HepG2 (cell line): ENCODE measurements around the gene SFT2D1. TPM values are rescaled to one million over a fixed set of nuclear protein-coding genes. Genes with fewer than 3 reads are reported as not detected.
A peak's percentile ranks its signal among the peaks of the same experiment; 100 is the strongest.

Experiments
- ATAC-seq: fragments of 200-7000 bp; cut with Tn5 transposase; 3 replicates; pipeline ENCODE4 v1.9.1; 2020; ENCODE audit warnings: mild to moderate bottlenecking, moderate library complexity
- BruUV-seq: library from RNA; stranded (reverse); fragments of 400-500 nt; replicated peaks from 2 replicates; lab custom pipeline; 2021; lab: Mats Ljungman, UMichigan
- CTCF ChIA-PET: fragments of 300-600 bp; formaldehyde crosslinking; extraction: SDS; loops from one replicate; lab custom pipeline; 2021; ENCODE audit warnings: low total read pairs, inconsistent platforms, low intra/inter-chr PET ratio; lab: Yijun Ruan, JAX
- POLR2A ChIA-PET: fragments of 350-600 bp; sonication (Branson Sonifier 250); formaldehyde crosslinking; loops from one replicate; lab custom pipeline; 2020; ENCODE audit warnings: antibody characterized with exemption, inconsistent platforms; lab: Yijun Ruan, JAX
- DNase-seq: peaks from one replicate; pipeline ENCODE4 v3.0.0-alpha.2; 2015; ENCODE audit warnings: low spot score
- FAIRE-seq: peaks from 3 replicates; lab custom pipeline; 2011; peaks lifted over from hg19 to GRCh38; lab: Jason Lieb, UNC
- H2AFZ ChIP-seq: one replicate; pipeline ENCODE4 v1.6.1; 2011; ENCODE audit warnings: low read length, inconsistent platforms
- H3K27ac ChIP-seq: fragments of 300-600 bp; 3 replicates; pipeline ENCODE4 v1.8.0; 2011; ENCODE audit warnings: mixed run types, mild to moderate bottlenecking, mixed read lengths, low read length, inconsistent platforms; ENCODE audit not compliant: insufficient read depth; ENCODE audit errors: extremely low read length
- H3K27me3 ChIP-seq, 2 experiments: fragments of 200-600 bp in 1 of 2; 2 replicates in 1 of 2; 3 replicates in 1 of 2; pipeline versions ENCODE4 v1.6.0 to v1.8.0; 2011; ENCODE audit warnings: low read length in 2 of 2, mild to moderate bottlenecking in 2 of 2, moderate library complexity in 2 of 2, inconsistent platforms in 1 of 2; ENCODE audit not compliant: insufficient read depth in 2 of 2, control insufficient read depth in 1 of 2
- H3K36me3 ChIP-seq, 2 experiments: fragments of 200-600 bp in 1 of 2; replicated peaks in 1 of 2; 2 replicates in 1 of 2; 3 replicates in 1 of 2; pipeline versions ENCODE4 v1.5.1 to v1.8.0; 2011; ENCODE audit warnings: low read length in 2 of 2, inconsistent platforms in 1 of 2; ENCODE audit not compliant: insufficient read depth in 2 of 2, control insufficient read depth in 1 of 2
- H3K4me1 ChIP-seq: 2 replicates; pipeline ENCODE4 v1.5.1; 2012; ENCODE audit warnings: low read length, inconsistent platforms; ENCODE audit not compliant: insufficient read depth
- H3K4me2 ChIP-seq: 2 replicates; pipeline ENCODE4 v1.6.0; 2011; ENCODE audit warnings: low read depth, low read length, inconsistent platforms
- H3K4me3 ChIP-seq, 3 experiments: fragments of 200-600 bp in 1 of 3; sonication (generic), shearing (Covaris generic) in 1 of 3; replicated peaks in 1 of 3; 2 replicates each; pipeline ENCODE4 v1.5.1; 2011 to 2016; ENCODE audit warnings: low read length in 3 of 3, inconsistent platforms in 2 of 3, low read depth in 2 of 3, mild to moderate bottlenecking in 2 of 3, control low read depth in 1 of 3, mixed read lengths in 1 of 3; ENCODE audit not compliant: insufficient read depth in 1 of 3
- H3K79me2 ChIP-seq: one replicate; pipeline ENCODE4 v1.6.1; 2011; ENCODE audit warnings: low read length, inconsistent platforms; ENCODE audit not compliant: insufficient read depth
- H3K9ac ChIP-seq: 2 replicates; pipeline ENCODE4 v1.6.0; 2011; ENCODE audit warnings: mild to moderate bottlenecking, low read depth, low read length, inconsistent platforms; ENCODE audit not compliant: insufficient read depth
- H3K9me3 ChIP-seq: 2 replicates; pipeline ENCODE4 v1.5.1; 2012; ENCODE audit warnings: mild to moderate bottlenecking, low read length
- H4K20me1 ChIP-seq: 2 replicates; pipeline ENCODE4 v1.6.0; 2011; ENCODE audit warnings: inconsistent platforms, mild to moderate bottlenecking, low read length, moderate library complexity; ENCODE audit not compliant: insufficient read depth
- RBM39 ChIP-seq: fragments of 200-400 bp; formaldehyde crosslinking; IDR thresholded peaks from one replicate; pipeline ENCODE4 v1.6.1; 2018; ENCODE audit warnings: antibody characterized with exemption, mild to moderate bottlenecking, low read depth, low read length; ENCODE audit not compliant: poor library complexity, severe bottlenecking
- STAG1 ChIP-seq: sonication (generic); formaldehyde crosslinking; IDR thresholded peaks from 2 replicates; pipeline ENCODE4 v1.4.0; 2020; ENCODE audit warnings: missing genetic modification reagents
- ZBTB25 ChIP-seq: IDR thresholded peaks from 2 replicates; pipeline ENCODE4 v1.6.1; 2018; ENCODE audit warnings: missing genetic modification reagents
- ZBTB49 ChIP-seq: sonication (generic); formaldehyde crosslinking; IDR thresholded peaks from 2 replicates; pipeline ENCODE4 v1.4.0; 2020; ENCODE audit warnings: missing genetic modification reagents, borderline replicate concordance
- ZNF367 ChIP-seq: sonication (generic); formaldehyde crosslinking; IDR thresholded peaks from 2 replicates; pipeline ENCODE4 v1.4.0; 2020; ENCODE audit warnings: missing genetic modification reagents, borderline replicate concordance
- WGBS: methylation state at CpG from one replicate; pipeline ENCODE4 v1.1.6; 2017; ENCODE audit warnings: low lambda C conversion rate; 5-methylcytosine and 5-hydroxymethylcytosine counted together
- in situ Hi-C: cut with HindIII; loops from 2 replicates; pipeline ENCODE4 v1.10.0; 2017; ENCODE audit warnings: low pct_unique_long_range_greater_than_20kb; ENCODE audit not compliant: extremely low pct_ligation_motif_present
- intact Hi-C: fragments of 100-400 bp; cut with micrococcal nuclease; formaldehyde crosslinking; loops from one replicate; pipeline ENCODE4 v1.10.0; 2022; ENCODE audit not compliant: unreplicated experiment
- polyA plus RNA-seq, 8 experiments: library from polyadenylated mRNA; depleted of rRNA in 3 of 8; stranded (reverse) in 7 of 8; unstranded in 1 of 8; fragments of >200 nt; fragmentation: Illumina TruSeq in 4 of 8; extraction: Trizol in 4 of 8; gene quantifications; 2 replicates each; pipeline versions ENCODE4 v1.2.1 to v1.2.3, GENCODE V29; 2011 to 2016; ENCODE audit warnings: low read depth in 4 of 8, missing spikeins in 1 of 8, mixed read lengths in 1 of 8; ENCODE audit not compliant: insufficient read depth in 1 of 8
- total RNA-seq, 5 experiments: library from RNA; depleted of rRNA; stranded (reverse); fragments of >200 nt; fragmentation: Illumina TruSeq; extraction: Trizol; gene quantifications; 2 replicates each; pipeline ENCODE4 v1.2.3, GENCODE V29; 2016; ENCODE audit warnings: low read depth in 1 of 5

The SFT2D1 gene
- total and polyA plus RNA-seq, 2 of the 13 experiments (the other 11 are each of a cell fraction or from before 2014, with no cell fraction given), result 115 to 147 TPM

- TF ChIP-seq ZBTB49 (CRISPR knock-in tag) (no peak), ZBTB25 (no peak), ZNF367 (CRISPR knock-in tag) (no peak)
These were observed 46.1 kb downstream of the SFT2D1 start (continued) for GRCh38 chr6:166296035-166296883.

- Histone ChIP-seq H3K9me3 (no peaks in the 10 kb centered on the region), H3K27me3 (peaks cover 3 to 61% of the 10 kb centered on the region in 2 experiments; a peak in 4 of 5 replicates)
- TF ChIP-seq STAG1 (CRISPR knock-in tag) (peak; percentile 9; the same call in 1 of the 2 replicates), RBM39 (no peak)
- TF ChIP-seq, all 625 proteins: peak for 1
- no peak overlapping the region for H3K9ac ChIP-seq
- in situ Hi-C loops (no loop called here), intact Hi-C loops (no loop called here)
- no peak for FAIRE-seq
- ATAC-seq, result no peak
- no peak for DNase-seq
- 54% methylated on average over 8 of the region's 12 CpGs for WGBS
- ChIA-PET POLR2A (no interaction called here), CTCF (interaction anchor here (1.7 kb wide), 1 partner anchor 106 kb away, joined by 4 read pairs; no protein-coding TSS in a partner anchor)
- H3K27ac ChIP-seq, result no peak overlapping the region
- no peaks in the 10 kb centered on the region for H3K79me2 ChIP-seq
- H3K36me3 ChIP-seq, result no peaks in the 10 kb centered on the region
- no peak overlapping the region for H2AFZ ChIP-seq
- no peak overlapping the region for H3K4me2 ChIP-seq
- no peaks in the 10 kb centered on the region for H4K20me1 ChIP-seq
- no peaks in the 10 kb centered on the region for H3K4me1 ChIP-seq
- BruUV-seq, result no TSS peak
- H3K4me3 ChIP-seq, result no peak overlapping the region
These were observed 48.4 kb downstream of the SFT2D1 start for GRCh38 chr6:166293731-166294584.
